Osteoblast (primary cell): ENCODE data around the gene SLC22A31. TPM values are rescaled to one million over a fixed set of nuclear protein-coding genes. Genes with fewer than 3 reads are reported as not detected.

ENCODE experiments used
- DNase-seq: peaks from one replicate; pipeline ENCODE4 v3.0.0; 2011; ENCODE audit warnings: low spot score, mixed read lengths; ENCODE audit not compliant: insufficient read length; ENCODE audit errors: missing footprints
- H2AFZ ChIP-seq: 2 replicates; pipeline ENCODE4 v1.6.0; 2011; ENCODE audit warnings: mild to moderate bottlenecking, low read length
- H3K27ac ChIP-seq: 2 replicates; pipeline ENCODE4 v1.5.1; 2011; ENCODE audit warnings: mild to moderate bottlenecking, low read depth, low read length, moderate library complexity
- H3K27me3 ChIP-seq: 2 replicates; pipeline ENCODE4 v1.6.0; 2012; ENCODE audit warnings: mild to moderate bottlenecking, control low read depth, inconsistent platforms, low read length, moderate library complexity; ENCODE audit not compliant: insufficient read depth
- H3K36me3 ChIP-seq: 2 replicates; pipeline ENCODE4 v1.5.1; 2011; ENCODE audit warnings: mild to moderate bottlenecking, low read length, control low read depth, moderate library complexity; ENCODE audit not compliant: insufficient read depth
- H3K4me1 ChIP-seq: 2 replicates; pipeline ENCODE4 v1.5.1; 2011; ENCODE audit warnings: mild to moderate bottlenecking, low read length, control low read depth, moderate library complexity; ENCODE audit not compliant: insufficient read depth
- H3K4me2 ChIP-seq: 2 replicates; pipeline ENCODE4 v1.6.0; 2011; ENCODE audit warnings: mild to moderate bottlenecking, low read length; ENCODE audit not compliant: insufficient read depth
- H3K4me3 ChIP-seq: fragments of 200-600 bp; sonication (generic); 3 replicates; pipeline ENCODE4 v1.5.1; 2012; ENCODE audit warnings: mild to moderate bottlenecking, low read length, inconsistent platforms; ENCODE audit not compliant: insufficient read depth
- H3K79me2 ChIP-seq: 2 replicates; pipeline ENCODE4 v1.6.0; 2012; ENCODE audit warnings: mild to moderate bottlenecking, low read length, control low read depth, inconsistent platforms; ENCODE audit not compliant: insufficient read depth
- H3K9me3 ChIP-seq: 2 replicates; pipeline ENCODE4 v1.5.1; 2011; ENCODE audit warnings: low read depth, low read length, control low read depth
- H4K20me1 ChIP-seq: 2 replicates; pipeline ENCODE4 v1.6.0; 2012; ENCODE audit warnings: mild to moderate bottlenecking, low read length, control low read depth; ENCODE audit not compliant: insufficient read depth
- CTCF ChIP-seq: IDR thresholded peaks from 2 replicates; pipeline ENCODE4 v1.5.1; 2011; ENCODE audit warnings: mild to moderate bottlenecking, low read depth, low read length, moderate library complexity; ENCODE audit errors: extremely low read depth
- total RNA-seq: library from RNA; depleted of rRNA; stranded (reverse); fragments of >200 nt; gene quantifications from 2 replicates; pipeline ENCODE4 v1.2.3, GENCODE V29; 2012

SLC22A31 gene
- total RNA-seq, 1 donor: not detected

GRCh38 chr16:89155851-89156739 lies 44.2 kb downstream of the SLC22A31 start:
- Histone ChIP-seq H2AFZ (no peak overlapping the region), H3K27ac (no peak overlapping the region), H4K20me1 (peaks cover 2% of the 10 kb centered on the region), H3K79me2 (no peaks in the 10 kb centered on the region), H3K4me3 (no peak overlapping the region), H3K4me2 (no peak overlapping the region), H3K36me3 (peaks cover 3% of the 10 kb centered on the region), H3K9me3 (no peaks in the 10 kb centered on the region), H3K4me1 (peaks cover 17% of the 10 kb centered on the region), H3K27me3 (peaks cover 2% of the 10 kb centered on the region)
- DNase-seq: peak; percentile 89
- TF ChIP-seq CTCF: no peak

GRCh38 chr16:89155184-89155679 lies 45.1 kb downstream of the SLC22A31 start:
- H3K4me3 ChIP-seq: no peak overlapping the region
- H3K27ac ChIP-seq: no peak overlapping the region
- no peaks in the 10 kb centered on the region for H3K79me2 ChIP-seq
- H3K9me3 ChIP-seq: no peaks in the 10 kb centered on the region
- H4K20me1 ChIP-seq: peaks cover 2% of the 10 kb centered on the region
- H3K36me3 ChIP-seq: peaks cover 11% of the 10 kb centered on the region
- H3K27me3 ChIP-seq: peaks cover 2% of the 10 kb centered on the region
- H3K4me1 ChIP-seq: peaks cover 17% of the 10 kb centered on the region
- DNase-seq: peak; percentile 95
- no peak overlapping the region for H3K4me2 ChIP-seq
- no peak overlapping the region for H2AFZ ChIP-seq
- no peak for TF ChIP-seq CTCF

- Histone ChIP-seq H3K36me3 (peaks cover 11% of the 10 kb centered on the region), H3K4me1 (peaks cover 17% of the 10 kb centered on the region), H3K4me3 (no peak overlapping the region), H3K4me2 (no peak overlapping the region), H4K20me1 (peaks cover 2% of the 10 kb centered on the region), H3K27me3 (peaks cover 2% of the 10 kb centered on the region), H3K9me3 (no peaks in the 10 kb centered on the region), H3K79me2 (no peaks in the 10 kb centered on the region), H2AFZ (no peak overlapping the region), H3K27ac (no peak overlapping the region)
- no peak for DNase-seq
- no peak for TF ChIP-seq CTCF
Measured at GRCh38 chr16:89154390-89155183, 45.8 kb downstream of the SLC22A31 start.

GRCh38 chr16:89153848-89154271 lies 46.5 kb downstream of the SLC22A31 start:
- Histone ChIP-seq H3K79me2 (no peaks in the 10 kb centered on the region), H3K4me2 (no peak overlapping the region), H3K9me3 (no peaks in the 10 kb centered on the region), H2AFZ (no peak overlapping the region), H3K4me3 (no peak overlapping the region), H3K27ac (no peak overlapping the region), H4K20me1 (peaks cover 2% of the 10 kb centered on the region), H3K4me1 (peaks cover 17% of the 10 kb centered on the region), H3K27me3 (peaks cover 2% of the 10 kb centered on the region), H3K36me3 (peaks cover 15% of the 10 kb centered on the region)
- no peak for DNase-seq
- no peak for TF ChIP-seq CTCF
